GM20000 (cell line): ENCODE results near the gene KAZN.

Source experiments
- DNase-seq: peaks from one replicate; pipeline ENCODE4 v3.0.0; 2012; ENCODE audit warnings: low spot score
- TF ChIP-seq, protein P1 (sequence below): IDR thresholded peaks from 2 replicates; pipeline ENCODE4 v1.5.1; 2012; ENCODE audit warnings: mild to moderate bottlenecking, control low read depth; ENCODE audit errors: extremely low read depth, missing control alignments

The KAZN gene

GRCh38 chr1:14969006-14969405, 370.5 kb downstream of the KAZN start:
- DNase-seq, result no peak
- TF ChIP-seq, protein P1, sequence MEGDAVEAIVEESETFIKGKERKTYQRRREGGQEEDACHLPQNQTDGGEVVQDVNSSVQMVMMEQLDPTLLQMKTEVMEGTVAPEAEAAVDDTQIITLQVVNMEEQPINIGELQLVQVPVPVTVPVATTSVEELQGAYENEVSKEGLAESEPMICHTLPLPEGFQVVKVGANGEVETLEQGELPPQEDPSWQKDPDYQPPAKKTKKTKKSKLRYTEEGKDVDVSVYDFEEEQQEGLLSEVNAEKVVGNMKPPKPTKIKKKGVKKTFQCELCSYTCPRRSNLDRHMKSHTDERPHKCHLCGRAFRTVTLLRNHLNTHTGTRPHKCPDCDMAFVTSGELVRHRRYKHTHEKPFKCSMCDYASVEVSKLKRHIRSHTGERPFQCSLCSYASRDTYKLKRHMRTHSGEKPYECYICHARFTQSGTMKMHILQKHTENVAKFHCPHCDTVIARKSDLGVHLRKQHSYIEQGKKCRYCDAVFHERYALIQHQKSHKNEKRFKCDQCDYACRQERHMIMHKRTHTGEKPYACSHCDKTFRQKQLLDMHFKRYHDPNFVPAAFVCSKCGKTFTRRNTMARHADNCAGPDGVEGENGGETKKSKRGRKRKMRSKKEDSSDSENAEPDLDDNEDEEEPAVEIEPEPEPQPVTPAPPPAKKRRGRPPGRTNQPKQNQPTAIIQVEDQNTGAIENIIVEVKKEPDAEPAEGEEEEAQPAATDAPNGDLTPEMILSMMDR, result no peak

GRCh38 chr1:14970115-14970798, 371.8 kb downstream of the KAZN start:
- DNase-seq, result no peak
- TF ChIP-seq, protein P1, result no peak

DNA sequence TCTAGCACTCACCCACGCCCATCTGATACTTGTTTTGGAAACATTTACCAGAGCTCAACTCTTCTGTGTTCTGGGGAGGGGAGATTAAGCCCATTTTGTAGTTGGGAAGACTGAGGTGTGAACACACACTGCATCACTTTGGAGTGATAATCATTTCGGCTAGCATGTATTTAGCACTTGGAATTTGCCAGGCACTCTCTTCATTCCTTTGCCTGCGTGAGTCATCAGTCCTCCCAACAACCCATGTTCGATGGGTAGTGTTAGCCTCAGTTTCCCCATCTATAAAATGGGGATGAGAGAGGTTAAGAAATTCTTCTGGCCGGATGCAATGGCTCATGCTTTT, 372.3 kb downstream of the KAZN start:
- TF ChIP-seq, protein P1, result no peak
- no peak for DNase-seq

- no peak for DNase-seq
- TF ChIP-seq, protein P1, result no peak
These were observed 372.7 kb downstream of the KAZN start for GRCh38 chr1:14971221-14971620.

DNA sequence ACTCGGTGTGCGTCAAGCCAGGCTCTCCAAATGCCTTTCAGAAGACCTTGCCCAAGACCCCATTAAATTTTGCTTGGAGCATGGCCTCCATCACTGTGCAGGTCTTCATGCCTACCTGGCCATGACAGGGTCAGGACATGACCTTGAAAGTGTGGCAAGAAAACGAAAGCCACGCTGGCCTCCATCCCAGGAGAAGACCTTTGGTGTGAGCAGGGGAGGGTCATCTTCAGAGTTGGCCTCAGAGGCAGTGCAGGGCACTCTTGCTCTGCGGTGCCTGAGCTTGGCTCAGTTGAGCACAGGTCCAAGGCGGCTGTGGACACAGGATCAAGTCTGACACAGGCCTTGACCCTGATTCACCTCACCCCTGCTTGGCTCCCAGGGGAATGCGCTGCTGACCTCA, 373.6 kb downstream of the KAZN start:
- TF ChIP-seq, protein P1, result no peak
- no peak for DNase-seq

- no peak for DNase-seq
- TF ChIP-seq, protein P1, result no peak
These were observed 375.3 kb downstream of the KAZN start for GRCh38 chr1:14973773-14974172.

- DNase-seq, result no peak
- TF ChIP-seq, protein P1, result no peak
These were observed 375.9 kb downstream of the KAZN start for GRCh38 chr1:14974361-14974760.
